Cardiac muscle cell (in vitro differentiated cells and primary cell): ENCODE measurements around the gene MIOX. TPM values are rescaled to one million over a fixed set of nuclear protein-coding genes. Genes with fewer than 3 reads are reported as not detected.

ENCODE experiments used
- DNase-seq, 2 donors: peaks; one replicate each; pipeline versions ENCODE4 v3.0.0 to v3.0.0-alpha.2; 2010 to 2017; ENCODE audit warnings: low read depth in 1 of 2, low spot score in 1 of 2
- H3K27ac ChIP-seq: fragments of 200-600 bp; sonication (generic); 2 replicates; pipeline ENCODE4 v1.5.1; 2016
- H3K27me3 ChIP-seq: fragments of 200-600 bp; sonication (generic); 2 replicates; pipeline ENCODE4 v1.6.0; 2016; ENCODE audit warnings: control low read depth
- H3K36me3 ChIP-seq: fragments of 200-600 bp; sonication (generic); 2 replicates; pipeline ENCODE4 v1.5.1; 2016; ENCODE audit warnings: control low read depth
- H3K4me1 ChIP-seq: fragments of 200-600 bp; sonication (generic); 2 replicates; pipeline ENCODE4 v1.8.1; 2017; ENCODE audit warnings: low read depth, mild to moderate bottlenecking, mixed run types
- H3K4me3 ChIP-seq: fragments of 200-600 bp; sonication (generic); 2 replicates; pipeline ENCODE4 v1.5.1; 2016; ENCODE audit warnings: mild to moderate bottlenecking
- H3K9me3 ChIP-seq: fragments of 200-600 bp; sonication (generic); 2 replicates; pipeline ENCODE4 v1.5.1; 2017; ENCODE audit warnings: low read depth, mild to moderate bottlenecking, control low read depth
- polyA plus RNA-seq: library from polyadenylated mRNA; unstranded; fragments of >200 nt; fragmentation: Nextera tagmentation; extraction: Ambion mirVana; gene quantifications from 2 replicates; pipeline ENCODE4 v1.2.1, GENCODE V29; 2016
- total RNA-seq: library from RNA; depleted of rRNA; stranded (reverse); fragments of >200 nt; gene quantifications from 2 replicates; pipeline ENCODE4 v1.2.3, GENCODE V29; 2016
- TF ChIP-seq, protein P1 (sequence below): IDR thresholded peaks from 2 replicates; pipeline ENCODE4 v1.5.1; 2012; ENCODE audit warnings: low read depth, mild to moderate bottlenecking, low read length

MIOX gene
- total and polyA plus RNA-seq, 2 experiments from 2014 or later, result not detected

DNA sequence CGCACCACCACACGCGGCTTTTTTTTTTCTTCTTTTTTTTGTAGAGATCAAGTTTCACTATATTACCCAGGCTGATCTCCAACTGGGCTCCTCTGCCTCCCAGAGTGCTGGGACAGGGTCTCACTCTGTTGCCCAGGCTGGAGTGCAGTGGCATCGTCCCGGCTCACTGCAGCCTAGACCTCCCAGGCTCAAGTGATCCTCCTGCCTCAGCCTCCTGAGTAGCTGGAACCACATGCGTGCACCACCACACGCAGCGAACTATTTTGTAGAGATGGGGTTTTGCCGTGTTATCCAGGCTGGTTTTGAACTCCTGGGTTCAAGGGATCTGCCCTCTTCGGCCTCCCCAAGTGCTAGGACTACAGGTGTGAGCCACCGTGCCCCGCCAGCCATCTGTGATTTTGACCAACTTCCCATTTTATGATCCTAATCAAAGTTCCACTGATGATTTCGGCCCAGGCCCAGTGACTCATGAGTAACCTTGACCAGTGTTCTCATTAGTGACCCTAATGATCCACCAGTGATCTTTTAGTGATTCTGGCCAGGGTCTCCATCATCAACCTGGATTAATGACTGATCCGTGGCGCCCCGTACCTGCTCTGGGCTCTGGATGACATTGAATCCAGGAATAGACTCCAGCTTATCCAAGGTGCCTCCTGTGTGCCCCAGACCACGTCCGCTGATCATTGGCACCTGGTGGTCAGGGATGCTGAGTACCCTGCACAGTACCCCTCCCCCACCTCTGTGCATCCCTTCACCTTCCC lies 41.4 kb downstream of the MIOX start:
- DNase-seq, result no peak
- Histone ChIP-seq H3K4me3 (no peak overlapping the region), H3K27me3 (peaks cover 27% of the 10 kb centered on the region), H3K27ac (no peak overlapping the region), H3K4me1 (peaks cover 14% of the 10 kb centered on the region), H3K9me3 (no peaks in the 10 kb centered on the region), H3K36me3 (peaks cover under 1% of the 10 kb centered on the region)
- TF ChIP-seq, protein P1, sequence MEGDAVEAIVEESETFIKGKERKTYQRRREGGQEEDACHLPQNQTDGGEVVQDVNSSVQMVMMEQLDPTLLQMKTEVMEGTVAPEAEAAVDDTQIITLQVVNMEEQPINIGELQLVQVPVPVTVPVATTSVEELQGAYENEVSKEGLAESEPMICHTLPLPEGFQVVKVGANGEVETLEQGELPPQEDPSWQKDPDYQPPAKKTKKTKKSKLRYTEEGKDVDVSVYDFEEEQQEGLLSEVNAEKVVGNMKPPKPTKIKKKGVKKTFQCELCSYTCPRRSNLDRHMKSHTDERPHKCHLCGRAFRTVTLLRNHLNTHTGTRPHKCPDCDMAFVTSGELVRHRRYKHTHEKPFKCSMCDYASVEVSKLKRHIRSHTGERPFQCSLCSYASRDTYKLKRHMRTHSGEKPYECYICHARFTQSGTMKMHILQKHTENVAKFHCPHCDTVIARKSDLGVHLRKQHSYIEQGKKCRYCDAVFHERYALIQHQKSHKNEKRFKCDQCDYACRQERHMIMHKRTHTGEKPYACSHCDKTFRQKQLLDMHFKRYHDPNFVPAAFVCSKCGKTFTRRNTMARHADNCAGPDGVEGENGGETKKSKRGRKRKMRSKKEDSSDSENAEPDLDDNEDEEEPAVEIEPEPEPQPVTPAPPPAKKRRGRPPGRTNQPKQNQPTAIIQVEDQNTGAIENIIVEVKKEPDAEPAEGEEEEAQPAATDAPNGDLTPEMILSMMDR, result no peak

DNA sequence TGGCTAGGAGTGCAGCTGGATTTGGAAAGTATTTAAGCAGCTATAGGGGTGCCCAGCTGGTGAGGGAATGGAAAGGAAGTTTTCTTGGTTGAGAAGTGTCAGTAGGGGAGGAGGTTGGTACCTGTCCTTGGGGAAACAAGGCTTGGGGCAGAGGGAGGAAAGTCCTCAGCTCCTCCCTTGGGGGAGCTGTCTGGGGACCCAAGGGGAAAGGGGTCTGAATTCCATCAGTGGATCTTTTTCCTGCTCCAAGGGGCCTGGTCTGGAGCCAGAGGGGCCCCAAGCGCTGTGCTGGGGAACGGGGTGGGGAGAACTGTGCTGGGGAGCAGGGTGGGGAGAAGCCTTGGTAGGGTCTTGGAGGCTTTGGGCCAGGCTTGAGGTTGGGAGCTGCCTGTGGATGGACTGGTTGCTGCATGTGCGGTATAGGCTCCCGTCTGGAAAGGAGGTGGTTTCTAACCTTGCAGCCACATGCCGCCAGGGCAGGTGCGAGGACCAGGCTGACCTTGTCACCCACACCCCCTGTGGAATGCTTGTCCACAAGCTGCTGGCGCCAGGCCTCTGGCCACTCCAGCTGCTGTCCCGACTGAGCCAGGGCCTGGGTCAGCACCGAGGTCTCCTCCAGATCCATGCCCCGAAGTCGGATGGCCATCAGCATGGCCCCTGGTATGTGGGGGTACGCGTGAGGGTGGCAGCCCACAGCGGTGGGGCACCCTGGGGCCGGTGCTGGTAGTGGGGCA lies 42.2 kb downstream of the MIOX start:
- H3K9me3 ChIP-seq, result no peaks in the 10 kb centered on the region
- peaks cover 27% of the 10 kb centered on the region for H3K27me3 ChIP-seq
- no peak overlapping the region for H3K27ac ChIP-seq
- DNase-seq, result no peak
- no peak overlapping the region for H3K4me3 ChIP-seq
- TF ChIP-seq, protein P1, result no peak
- no peaks in the 10 kb centered on the region for H3K36me3 ChIP-seq
- peaks cover 19% of the 10 kb centered on the region for H3K4me1 ChIP-seq

- DNase-seq, result no peak
- TF ChIP-seq, protein P1, result no peak
- H3K36me3 ChIP-seq, result no peaks in the 10 kb centered on the region
- no peak overlapping the region for H3K4me3 ChIP-seq
- peaks cover 27% of the 10 kb centered on the region for H3K27me3 ChIP-seq
- no peaks in the 10 kb centered on the region for H3K9me3 ChIP-seq
- H3K27ac ChIP-seq, result no peak overlapping the region
- peaks cover 20% of the 10 kb centered on the region for H3K4me1 ChIP-seq
Observed at GRCh38 chr22:50529416-50529896, 42.8 kb downstream of the MIOX start.

GRCh38 chr22:50529897-50530579 lies 43.4 kb downstream of the MIOX start, which contains the start of gene TYMP:
Gene TYMP, minus strand, starts transcription at chr22:50530012. Its CDS starts 303 bp downstream, at chr22:50529709.
- Histone ChIP-seq H3K27me3 (peaks cover 27% of the 10 kb centered on the region), H3K4me3 (peak within 1 kb of the TSS; percentile 42), H3K36me3 (no peaks in the 10 kb centered on the region), H3K9me3 (no peaks in the 10 kb centered on the region), H3K4me1 (peaks cover 20% of the 10 kb centered on the region), H3K27ac (no peak within 1 kb of the TSS)
- DNase-seq, result peak in 1 of 2 donors; percentile 94
- TF ChIP-seq, protein P1, result no peak

DNA sequence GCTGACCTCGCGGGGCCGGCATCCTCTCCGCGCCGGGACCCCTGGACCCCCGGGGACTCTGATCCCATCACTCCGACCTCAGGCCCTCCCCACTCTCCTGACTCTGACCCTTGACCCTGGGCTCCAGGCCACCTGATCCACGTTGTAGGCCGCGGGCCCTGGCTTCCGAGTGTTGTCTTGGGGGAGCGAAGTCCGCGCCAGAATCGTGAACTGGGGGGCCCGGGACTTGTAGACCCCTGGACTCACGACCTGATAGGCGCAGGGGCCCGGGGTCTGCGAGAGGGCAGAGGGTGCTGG lies 43.9 kb downstream of the MIOX start:
- H3K36me3 ChIP-seq, result no peaks in the 10 kb centered on the region

More for the DNA sequence above, 43.9 kb downstream of the MIOX start:
- Histone ChIP-seq H3K27ac (no peak overlapping the region), H3K27me3 (peaks cover 27% of the 10 kb centered on the region), H3K4me1 (peaks cover 20% of the 10 kb centered on the region), H3K4me3 (peak overlapping the region; percentile 42), H3K9me3 (no peaks in the 10 kb centered on the region)
- TF ChIP-seq, protein P1, result no peak
- no peak for DNase-seq
